GM12801 (cell line): ENCODE data around the gene LTBR.

Source experiments
- TF ChIP-seq, protein P1 (sequence below): IDR thresholded peaks from one replicate; pipeline ENCODE4 v1.5.1; 2011; ENCODE audit warnings: control low read depth; ENCODE audit not compliant: insufficient read length; ENCODE audit errors: extremely low read depth

Gene LTBR

DNA sequence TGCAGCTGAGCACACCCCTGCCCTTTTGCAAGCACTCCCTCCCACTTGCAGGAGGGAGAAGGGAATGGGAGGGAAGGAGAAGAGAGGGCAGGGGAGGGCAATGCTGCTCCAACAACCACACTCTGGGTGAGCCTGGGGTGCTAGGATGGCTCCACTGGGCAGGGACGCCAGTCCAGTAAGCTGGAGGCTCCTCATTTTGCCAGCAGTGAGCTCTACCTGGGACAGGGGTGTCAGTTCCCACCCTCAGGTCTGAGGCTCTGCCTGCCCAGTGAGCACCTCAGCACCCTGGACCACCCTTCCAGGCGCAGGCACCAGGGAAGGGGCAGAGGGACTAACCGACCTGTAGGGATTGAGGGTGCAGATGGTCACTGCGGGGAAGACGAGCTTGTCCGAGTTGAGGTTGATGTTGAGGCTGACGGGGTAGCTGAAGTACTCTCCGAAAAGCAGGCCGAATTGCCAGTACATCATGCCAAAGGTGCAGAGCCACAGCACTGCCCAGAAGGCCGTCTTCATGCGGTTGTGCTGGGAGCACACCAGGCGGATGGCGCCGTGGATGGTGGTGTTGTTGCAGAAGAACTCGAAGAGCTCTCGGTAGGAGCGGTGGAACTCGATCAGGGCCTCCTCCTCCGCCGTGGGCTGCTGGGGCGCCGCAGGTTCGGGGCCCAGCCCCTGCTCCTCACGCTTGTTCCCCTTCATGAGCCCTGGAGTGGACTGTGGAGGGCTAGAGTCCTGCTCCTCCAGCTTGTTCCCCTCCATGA is 9.8 kb upstream of the LTBR start:
- TF ChIP-seq, protein P1, sequence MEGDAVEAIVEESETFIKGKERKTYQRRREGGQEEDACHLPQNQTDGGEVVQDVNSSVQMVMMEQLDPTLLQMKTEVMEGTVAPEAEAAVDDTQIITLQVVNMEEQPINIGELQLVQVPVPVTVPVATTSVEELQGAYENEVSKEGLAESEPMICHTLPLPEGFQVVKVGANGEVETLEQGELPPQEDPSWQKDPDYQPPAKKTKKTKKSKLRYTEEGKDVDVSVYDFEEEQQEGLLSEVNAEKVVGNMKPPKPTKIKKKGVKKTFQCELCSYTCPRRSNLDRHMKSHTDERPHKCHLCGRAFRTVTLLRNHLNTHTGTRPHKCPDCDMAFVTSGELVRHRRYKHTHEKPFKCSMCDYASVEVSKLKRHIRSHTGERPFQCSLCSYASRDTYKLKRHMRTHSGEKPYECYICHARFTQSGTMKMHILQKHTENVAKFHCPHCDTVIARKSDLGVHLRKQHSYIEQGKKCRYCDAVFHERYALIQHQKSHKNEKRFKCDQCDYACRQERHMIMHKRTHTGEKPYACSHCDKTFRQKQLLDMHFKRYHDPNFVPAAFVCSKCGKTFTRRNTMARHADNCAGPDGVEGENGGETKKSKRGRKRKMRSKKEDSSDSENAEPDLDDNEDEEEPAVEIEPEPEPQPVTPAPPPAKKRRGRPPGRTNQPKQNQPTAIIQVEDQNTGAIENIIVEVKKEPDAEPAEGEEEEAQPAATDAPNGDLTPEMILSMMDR, result no peak

DNA sequence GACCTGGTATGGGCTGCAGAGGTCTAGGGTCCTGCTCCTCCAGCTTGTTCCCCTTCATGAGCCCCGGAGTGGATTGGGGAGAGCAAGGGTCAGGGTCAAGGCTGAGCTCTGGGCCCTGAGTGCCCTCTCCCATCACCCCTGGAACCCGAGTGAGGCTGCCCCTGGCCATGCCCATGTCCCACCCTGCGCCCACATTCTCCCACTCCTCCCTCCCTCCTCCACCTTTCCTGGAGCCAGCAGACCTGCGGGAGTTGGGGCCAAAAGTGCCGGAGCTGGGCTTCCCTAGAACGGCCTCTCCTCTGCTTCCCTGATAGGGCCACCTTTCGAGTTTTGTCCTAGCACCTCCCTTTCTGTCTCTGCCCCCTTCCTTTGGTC is 9.2 kb upstream of the LTBR start:
- TF ChIP-seq, protein P1, result no peak

DNA sequence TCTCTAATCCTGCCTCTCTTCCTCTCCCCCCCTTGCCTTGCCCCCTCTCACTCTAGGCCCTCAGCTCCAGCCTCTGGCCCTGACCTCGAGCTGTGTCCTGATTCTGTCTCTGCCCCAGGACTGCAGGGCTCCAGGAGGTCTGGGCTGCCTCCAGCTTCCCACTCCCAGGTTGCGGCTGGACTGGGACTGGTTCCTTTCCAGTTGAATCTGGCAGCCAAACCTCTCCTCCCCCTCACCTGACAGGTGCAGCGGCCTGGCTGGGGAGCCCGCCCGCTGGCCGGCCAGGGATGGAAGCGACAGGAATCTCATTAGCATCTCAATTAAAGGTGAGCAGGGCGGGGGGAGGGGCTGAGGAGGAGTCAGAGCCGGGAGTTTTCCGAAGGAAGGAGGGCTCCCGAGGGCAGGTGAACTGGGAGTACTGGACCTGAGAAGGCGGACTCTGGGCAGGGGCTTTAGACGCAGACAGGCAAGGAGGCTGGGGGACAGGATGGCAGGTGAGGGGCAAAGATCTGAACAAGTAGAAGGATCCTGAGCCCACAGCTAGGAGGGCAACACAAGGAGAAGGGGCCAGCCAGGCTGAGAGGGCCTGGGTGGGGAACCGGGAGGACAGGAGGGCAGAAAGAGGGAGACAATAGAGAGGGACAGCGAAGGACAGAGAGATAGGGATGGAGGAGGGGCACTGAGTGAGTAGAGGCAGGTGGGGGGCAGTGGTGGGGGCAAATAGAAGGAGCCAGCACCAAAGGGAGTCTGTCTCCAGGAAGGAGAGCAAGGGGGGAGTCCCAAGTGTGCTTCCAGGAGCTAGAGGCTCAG is 8.5 kb upstream of the LTBR start, which contains the start of gene SCNN1A:
SCNN1A (minus strand) TSS at position 295 of the 810 bp plus-strand sequence. CDS start 780 bp downstream, outside the sequence.
- TF ChIP-seq, protein P1, result no peak

DNA sequence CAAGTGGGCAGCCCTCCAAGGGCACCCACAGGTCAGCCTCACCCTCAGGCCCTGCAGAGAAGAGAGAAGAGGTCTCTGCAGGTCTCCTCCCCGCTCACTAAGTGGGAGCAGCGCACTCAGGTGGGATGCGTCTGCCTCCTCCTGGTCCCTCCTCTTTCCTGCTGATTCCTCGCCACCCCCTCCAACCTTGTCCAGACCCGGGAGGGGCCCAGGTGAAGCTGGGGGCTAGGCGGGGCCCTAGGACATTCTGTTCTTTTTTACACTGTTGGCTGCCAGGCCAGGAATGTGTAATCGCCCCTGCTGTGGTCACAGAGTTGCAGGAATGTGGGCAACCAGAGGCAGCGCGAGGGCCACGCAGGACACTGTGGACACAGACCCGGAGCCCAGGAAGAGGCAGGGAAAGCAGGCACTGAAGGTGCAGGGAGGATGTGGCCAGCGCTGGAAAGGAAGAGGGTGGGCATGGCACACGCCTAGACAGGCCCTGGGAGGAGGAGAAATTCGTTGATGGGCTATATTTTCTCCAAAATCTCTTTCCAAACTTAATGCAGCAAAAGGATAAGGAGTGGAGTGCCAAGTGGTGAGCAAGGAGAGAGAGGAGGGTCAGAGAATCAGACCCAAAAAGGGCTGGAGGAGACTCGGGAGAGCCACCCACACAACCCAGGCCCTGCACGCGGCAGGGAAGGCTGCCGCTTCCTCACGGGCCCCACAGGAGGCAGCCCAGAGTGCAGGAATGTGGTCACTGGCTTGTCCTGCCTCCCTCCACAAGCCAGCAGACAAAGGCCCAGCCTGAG is 7.7 kb upstream of the LTBR start:
- TF ChIP-seq, protein P1, result no peak

DNA sequence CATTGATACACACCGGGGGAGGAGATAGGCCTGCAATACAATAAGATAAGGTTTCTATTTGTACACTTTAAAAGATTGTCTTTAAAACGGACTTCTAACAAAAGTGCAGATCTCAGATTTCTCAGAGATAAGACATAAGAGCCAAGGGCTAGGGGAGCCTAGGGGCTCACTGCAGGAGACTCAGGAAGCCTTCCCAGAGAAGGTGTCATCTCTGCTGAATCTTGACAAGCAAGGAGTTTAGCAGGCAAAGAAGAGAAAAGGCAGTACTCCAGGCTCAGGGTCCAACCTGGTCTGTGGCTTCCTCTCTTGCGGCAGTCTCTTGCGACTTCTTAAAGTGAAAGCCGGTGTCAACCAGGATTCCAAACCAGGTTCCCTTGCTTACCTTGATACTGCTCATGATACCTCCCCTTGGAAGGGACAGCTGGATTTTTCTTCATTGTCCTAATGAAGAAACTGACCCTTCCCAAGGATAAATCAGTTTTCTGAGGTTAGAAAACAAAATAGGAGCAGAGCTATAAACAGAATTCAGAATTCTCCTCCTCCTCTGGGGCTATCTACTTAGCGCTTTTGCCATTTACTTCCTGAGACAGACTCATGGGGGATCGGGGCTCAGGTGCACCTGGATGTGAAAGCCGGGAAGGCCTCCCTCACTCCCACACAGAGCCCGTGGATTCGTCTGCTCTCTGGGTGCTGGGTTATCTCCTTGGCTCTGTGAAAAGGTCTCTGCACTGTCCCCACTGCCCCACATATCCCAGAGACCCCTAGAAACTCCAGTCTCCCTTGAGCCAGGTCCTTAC is 6.9 kb upstream of the LTBR start:
- TF ChIP-seq, protein P1, result no peak

DNA sequence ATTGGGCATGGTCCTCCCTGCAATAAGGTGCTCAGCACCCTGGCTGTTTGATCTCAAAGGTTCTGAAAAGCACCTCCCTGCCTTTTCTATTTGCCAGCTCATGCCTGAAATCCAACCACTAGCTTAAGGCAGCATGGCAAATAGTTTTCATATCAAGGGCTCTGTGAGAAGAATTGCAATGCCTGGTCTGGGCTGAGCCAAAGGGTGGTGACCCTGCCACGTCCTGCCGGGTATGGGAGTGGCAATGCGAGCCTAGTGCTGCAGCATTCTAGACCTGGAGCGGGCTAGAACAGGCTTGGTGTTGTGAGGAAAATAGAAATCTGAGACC is 6.3 kb upstream of the LTBR start:
- TF ChIP-seq, protein P1, result no peak
